Neural progenitor cell (in vitro differentiated cells): ENCODE data around the gene TASP1. TPM values are rescaled to one million over a fixed set of nuclear protein-coding genes. Genes with fewer than 3 reads are reported as not detected.

Experiments
- DNase-seq: peaks from one replicate; pipeline ENCODE4 v3.0.0-alpha.2; 2016; ENCODE audit warnings: low spot score
- H2AFZ ChIP-seq: fragments of 200-600 bp; sonication (generic); replicated peaks from 2 replicates; pipeline ENCODE4 v1.6.1; 2016; ENCODE audit warnings: antibody characterized with exemption
- H3F3A ChIP-seq: fragments of 200-600 bp; sonication (generic); 2 replicates; pipeline ENCODE4 v1.6.1; 2016; ENCODE audit warnings: antibody characterized with exemption, low read depth
- H3K27ac ChIP-seq: fragments of 200-600 bp; sonication (generic); 2 replicates; pipeline ENCODE4 v1.5.1; 2016; ENCODE audit warnings: mild to moderate bottlenecking
- H3K27me3 ChIP-seq: fragments of 200-600 bp; sonication (generic); 2 replicates; pipeline ENCODE4 v1.6.1; 2016; ENCODE audit warnings: mild to moderate bottlenecking, moderate library complexity
- H3K36me3 ChIP-seq: fragments of 200-600 bp; sonication (generic); 2 replicates; pipeline ENCODE4 v1.5.1; 2016
- H3K4me1 ChIP-seq: fragments of 200-600 bp; sonication (generic); 2 replicates; pipeline ENCODE4 v1.6.1; 2016; ENCODE audit warnings: mixed run types
- H3K4me2 ChIP-seq: fragments of 200-600 bp; sonication (generic); 2 replicates; pipeline ENCODE4 v1.6.1; 2016
- H3K4me3 ChIP-seq: fragments of 200-600 bp; sonication (generic); 2 replicates; pipeline ENCODE4 v1.5.1; 2016
- H3K79me2 ChIP-seq: fragments of 200-600 bp; sonication (generic); 2 replicates; pipeline ENCODE4 v1.6.1; 2016; ENCODE audit warnings: low read depth
- H3K9ac ChIP-seq: fragments of 200-600 bp; sonication (generic); 2 replicates; pipeline ENCODE4 v1.6.1; 2016
- H3K9me3 ChIP-seq: fragments of 200-600 bp; sonication (generic); 2 replicates; pipeline ENCODE4 v1.5.1; 2016; ENCODE audit warnings: low read depth
- H4K20me1 ChIP-seq: fragments of 200-600 bp; sonication (generic); 2 replicates; pipeline ENCODE4 v1.6.1; 2016; ENCODE audit warnings: low read depth
- H3K27ac Mint-ChIP-seq: 3 replicates; pipeline ENCODE4 v1.8.0; 2021; ENCODE audit warnings: mixed read lengths
- H3K27me3 Mint-ChIP-seq: 2 replicates; pipeline ENCODE4 v1.8.0; 2022; ENCODE audit warnings: low read depth, mild to moderate bottlenecking, inconsistent platforms, moderate library complexity, mixed read lengths; ENCODE audit not compliant: insufficient read depth
- H3K36me3 Mint-ChIP-seq: 3 replicates; pipeline ENCODE4 v1.8.0; 2021; ENCODE audit warnings: mixed read lengths
- H3K4me1 Mint-ChIP-seq: 3 replicates; pipeline ENCODE4 v1.8.0; 2021; ENCODE audit warnings: mixed read lengths
- H3K4me3 Mint-ChIP-seq: 3 replicates; pipeline ENCODE4 v1.8.0; 2021; ENCODE audit warnings: mild to moderate bottlenecking, moderate library complexity, mixed read lengths
- H3K9me3 Mint-ChIP-seq: 3 replicates; pipeline ENCODE4 v1.8.0; 2020; ENCODE audit warnings: mixed read lengths
- EZH2 ChIP-seq: fragments of 200-600 bp; sonication (generic); IDR thresholded peaks from 2 replicates; pipeline ENCODE4 v1.6.1; 2017; ENCODE audit warnings: antibody characterized with exemption, mild to moderate bottlenecking, moderate library complexity
- EZH2phosphoT487 ChIP-seq: fragments of 200-600 bp; sonication (generic); IDR thresholded peaks from 2 replicates; pipeline ENCODE4 v1.6.1; 2017; ENCODE audit warnings: antibody characterized with exemption
- total RNA-seq: library from RNA; depleted of rRNA; stranded (reverse); fragments of >200 nt; gene quantifications from 2 replicates; pipeline ENCODE4 v1.2.3, GENCODE V29; 2015; ENCODE audit warnings: low replicate concordance
- TF ChIP-seq, protein P1 (sequence below): fragments of 200-600 bp; sonication (generic); IDR thresholded peaks from 2 replicates; pipeline ENCODE4 v1.5.1; 2017; ENCODE audit warnings: antibody characterized with exemption, mild to moderate bottlenecking

Gene TASP1
- total RNA-seq, 1 donor from 2014 or later, result 9.6 TPM

- H3K4me3 ChIP-seq, result no peak overlapping the region
- Mint-ChIP-seq H3K36me3 (peaks cover 5% of the 10 kb centered on the region), H3K4me1 (no peaks in the 10 kb centered on the region), H3K27ac (no peak overlapping the region), H3K4me3 (no peak overlapping the region), H3K9me3 (no peaks in the 10 kb centered on the region), H3K27me3 (no peaks in the 10 kb centered on the region)
- H2AFZ ChIP-seq, result no peak overlapping the region
- no peak overlapping the region for H3K9ac ChIP-seq
- no peaks in the 10 kb centered on the region for H3K79me2 ChIP-seq
- H3F3A ChIP-seq, result no peaks in the 10 kb centered on the region
- no peak overlapping the region for H3K27ac ChIP-seq
- H3K4me2 ChIP-seq, result no peak overlapping the region
- H4K20me1 ChIP-seq, result no peaks in the 10 kb centered on the region
- no peak for DNase-seq
- H3K9me3 ChIP-seq, result no peaks in the 10 kb centered on the region
- H3K36me3 ChIP-seq, result no peaks in the 10 kb centered on the region
- TF ChIP-seq EZH2phosphoT487 (no peak), EZH2 (no peak)
- TF ChIP-seq, protein P1, sequence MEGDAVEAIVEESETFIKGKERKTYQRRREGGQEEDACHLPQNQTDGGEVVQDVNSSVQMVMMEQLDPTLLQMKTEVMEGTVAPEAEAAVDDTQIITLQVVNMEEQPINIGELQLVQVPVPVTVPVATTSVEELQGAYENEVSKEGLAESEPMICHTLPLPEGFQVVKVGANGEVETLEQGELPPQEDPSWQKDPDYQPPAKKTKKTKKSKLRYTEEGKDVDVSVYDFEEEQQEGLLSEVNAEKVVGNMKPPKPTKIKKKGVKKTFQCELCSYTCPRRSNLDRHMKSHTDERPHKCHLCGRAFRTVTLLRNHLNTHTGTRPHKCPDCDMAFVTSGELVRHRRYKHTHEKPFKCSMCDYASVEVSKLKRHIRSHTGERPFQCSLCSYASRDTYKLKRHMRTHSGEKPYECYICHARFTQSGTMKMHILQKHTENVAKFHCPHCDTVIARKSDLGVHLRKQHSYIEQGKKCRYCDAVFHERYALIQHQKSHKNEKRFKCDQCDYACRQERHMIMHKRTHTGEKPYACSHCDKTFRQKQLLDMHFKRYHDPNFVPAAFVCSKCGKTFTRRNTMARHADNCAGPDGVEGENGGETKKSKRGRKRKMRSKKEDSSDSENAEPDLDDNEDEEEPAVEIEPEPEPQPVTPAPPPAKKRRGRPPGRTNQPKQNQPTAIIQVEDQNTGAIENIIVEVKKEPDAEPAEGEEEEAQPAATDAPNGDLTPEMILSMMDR, result no peak
- H3K27me3 ChIP-seq, result no peaks in the 10 kb centered on the region
- H3K4me1 ChIP-seq, result no peaks in the 10 kb centered on the region
Measured at GRCh38 chr20:13432126-13432525, 206.6 kb downstream of the TASP1 start.

GRCh38 chr20:13430346-13431002 lies 208.3 kb downstream of the TASP1 start:
- Mint-ChIP-seq H3K27ac (no peak overlapping the region), H3K36me3 (peaks cover 5% of the 10 kb centered on the region), H3K27me3 (no peaks in the 10 kb centered on the region), H3K4me1 (no peaks in the 10 kb centered on the region), H3K4me3 (no peak overlapping the region), H3K9me3 (no peaks in the 10 kb centered on the region)
- Histone ChIP-seq H3K4me2 (no peak overlapping the region), H4K20me1 (no peaks in the 10 kb centered on the region), H3K9me3 (no peaks in the 10 kb centered on the region), H3K36me3 (no peaks in the 10 kb centered on the region), H3K4me1 (peaks cover 9% of the 10 kb centered on the region), H3K4me3 (no peak overlapping the region), H3K27me3 (no peaks in the 10 kb centered on the region), H3F3A (peaks cover 3% of the 10 kb centered on the region), H3K79me2 (no peaks in the 10 kb centered on the region), H3K9ac (no peak overlapping the region), H3K27ac (no peak overlapping the region), H2AFZ (no peak overlapping the region)
- TF ChIP-seq, protein P1, result no peak
- no peak for TF ChIP-seq EZH2
- TF ChIP-seq EZH2phosphoT487, result no peak
- DNase-seq, result no peak

- H3K27ac ChIP-seq, result no peak overlapping the region
Measured at GRCh38 chr20:13428684-13429083, 210.0 kb downstream of the TASP1 start.

More at GRCh38 chr20:13428684-13429083, 210.0 kb downstream of the TASP1 start:
- H3K9me3 ChIP-seq, result no peaks in the 10 kb centered on the region
- no peak overlapping the region for H3K4me2 ChIP-seq
- H3K36me3 ChIP-seq, result no peaks in the 10 kb centered on the region
- Mint-ChIP-seq H3K27ac (no peak overlapping the region), H3K36me3 (peaks cover 5% of the 10 kb centered on the region), H3K9me3 (no peaks in the 10 kb centered on the region), H3K4me3 (no peak overlapping the region), H3K27me3 (no peaks in the 10 kb centered on the region), H3K4me1 (no peaks in the 10 kb centered on the region)
- no peaks in the 10 kb centered on the region for H4K20me1 ChIP-seq
- TF ChIP-seq, protein P1, result no peak
- TF ChIP-seq EZH2phosphoT487 (no peak), EZH2 (no peak)
- no peak overlapping the region for H3K4me3 ChIP-seq
- no peak for DNase-seq
- no peaks in the 10 kb centered on the region for H3K27me3 ChIP-seq
- peaks cover 17% of the 10 kb centered on the region for H3K4me1 ChIP-seq
- no peak overlapping the region for H3K9ac ChIP-seq
- peaks cover 3% of the 10 kb centered on the region for H3F3A ChIP-seq
- H3K79me2 ChIP-seq, result no peaks in the 10 kb centered on the region
- no peak overlapping the region for H2AFZ ChIP-seq
